GM10266 (cell line): ENCODE results near the gene CCS.
A peak's percentile ranks its signal among the peaks of the same experiment; 100 is the strongest.

ENCODE experiments used
- DNase-seq: peaks from one replicate; pipeline ENCODE4 v3.0.0; 2012; ENCODE audit errors: extremely low spot score
- CTCF ChIP-seq: IDR thresholded peaks from 2 replicates; pipeline ENCODE4 v1.5.1; 2012; ENCODE audit warnings: mild to moderate bottlenecking, low read depth; ENCODE audit not compliant: control insufficient read depth, insufficient read depth; ENCODE audit errors: missing control alignments

CCS gene

GRCh38 chr11:66609721-66610617 is 17.0 kb downstream of the CCS start:
- no peak for DNase-seq
- no peak for TF ChIP-seq CTCF

- no peak for DNase-seq
- no peak for TF ChIP-seq CTCF
Measured at GRCh38 chr11:66612458-66612857, 19.5 kb downstream of the CCS start.

- TF ChIP-seq CTCF, result no peak
Measured at GRCh38 chr11:66614073-66614472, 21.1 kb downstream of the CCS start.

GRCh38 chr11:66616379-66617154 is 23.6 kb downstream of the CCS start, which contains the start of gene RBM14:
TSS of gene RBM14 (plus strand) at chr11:66616630. CDS start at chr11:66616721, 91 bp downstream.
- DNase-seq, result peak; percentile 99
- no peak for TF ChIP-seq CTCF

More at GRCh38 chr11:66614073-66614472, 21.1 kb downstream of the CCS start:
- no peak for DNase-seq

GRCh38 chr11:66617155-66617834 is 24.3 kb downstream of the CCS start:
- TF ChIP-seq CTCF, result no peak
- DNase-seq, result no peak

- TF ChIP-seq CTCF, result no peak
- peak; percentile 40 for DNase-seq
Measured at GRCh38 chr11:66619080-66619554, 26.1 kb downstream of the CCS start.
